Suprapubic skin (tissue), 4 donors: ENCODE results near the gene SURF4. TPM values are rescaled to one million over a fixed set of nuclear protein-coding genes. Genes with fewer than 3 reads are reported as not detected.

Experiments used
- DNase-seq, 2 donors: peaks; one replicate each; pipeline ENCODE4 v3.0.0-alpha.2; 2019; ENCODE audit warnings: low spot score in 2 of 2
- H3K27ac ChIP-seq: fragments of 200-600 bp; sonication (generic); one replicate; pipeline ENCODE4 v1.5.1; 2019
- H3K27me3 ChIP-seq: fragments of 200-600 bp; sonication (generic); one replicate; pipeline ENCODE4 v1.5.1; 2019
- H3K36me3 ChIP-seq: fragments of 200-600 bp; sonication (generic); one replicate; pipeline ENCODE4 v1.5.1; 2019
- H3K4me1 ChIP-seq: fragments of 200-600 bp; sonication (generic); one replicate; pipeline ENCODE4 v1.5.1; 2019
- H3K4me3 ChIP-seq: fragments of 200-600 bp; sonication (generic); one replicate; pipeline ENCODE4 v1.5.1; 2019; ENCODE audit warnings: mild to moderate bottlenecking
- H3K9me3 ChIP-seq: fragments of 200-600 bp; sonication (generic); one replicate; pipeline ENCODE4 v1.5.1; 2019
- EP300 ChIP-seq: sonication (generic); formaldehyde crosslinking; IDR thresholded peaks from one replicate; pipeline ENCODE4 v1.6.1; 2017; ENCODE audit warnings: antibody characterized with exemption
- POLR2A ChIP-seq, 2 donors: fragments of 450-650 bp; IDR thresholded peaks; one replicate each; pipeline ENCODE4 v1.6.1; 2017; ENCODE audit warnings: antibody characterized with exemption in 2 of 2, mild to moderate bottlenecking in 2 of 2, moderate library complexity in 2 of 2
- POLR2AphosphoS5 ChIP-seq, 3 donors: sonication (generic); formaldehyde crosslinking; IDR thresholded peaks; one replicate each; pipeline ENCODE4 v1.6.1; 2017; ENCODE audit warnings: antibody characterized with exemption in 3 of 3
- WGBS: methylation state at CpG from one replicate; pipeline ENCODE4 v1.1.5; 2018; 5-methylcytosine and 5-hydroxymethylcytosine counted together
- total RNA-seq, 4 donors: library from RNA; depleted of rRNA; stranded (reverse); fragments of >200 nt; gene quantifications; one replicate each; pipeline ENCODE4 v1.1.0, GENCODE V29; 2016
- TF ChIP-seq, protein P1 (sequence below), 2 donors: fragments of 200-600 bp in 1 of 2; fragments of 450-650 bp in 1 of 2; sonication (generic) in 1 of 2; IDR thresholded peaks; one replicate each; pipeline ENCODE4 v1.5.1; 2016 to 2019; ENCODE audit warnings: antibody characterized with exemption in 2 of 2, mild to moderate bottlenecking in 1 of 2, moderate library complexity in 1 of 2

SURF4 gene
- total RNA-seq, 4 donors from 2014 or later = 71.7 to 136 (median 118) TPM

DNA sequence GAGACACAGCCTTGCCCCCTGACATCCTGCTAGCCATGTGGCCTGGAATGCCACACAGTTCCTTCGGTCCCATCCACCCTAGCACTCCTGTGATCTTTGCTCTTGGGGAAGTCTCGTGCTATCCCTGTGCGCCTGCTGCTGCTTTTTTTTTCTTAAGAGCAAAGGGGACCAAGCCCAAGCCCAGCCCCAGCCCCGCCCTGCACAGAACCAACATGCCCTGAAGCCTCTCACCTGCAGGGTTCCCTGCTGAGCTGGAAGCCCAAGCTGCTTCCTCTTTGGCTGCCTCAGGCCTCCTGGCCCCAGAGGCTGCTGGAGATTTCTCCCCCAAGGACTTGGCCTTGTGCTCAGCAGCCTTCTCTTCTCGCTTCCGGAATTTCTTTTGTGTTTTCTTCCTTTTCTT is 41.7 kb downstream of the SURF4 start:
- H3K4me1 ChIP-seq = peaks cover 27% of the 10 kb centered on the region
- no peak overlapping the region for H3K27ac ChIP-seq

GRCh38 chr9:133333566-133333965 is 42.3 kb downstream of the SURF4 start:
- TF ChIP-seq POLR2A (IDR thresholded peaks at IDR 0.05) (no peak), POLR2AphosphoS5 (IDR thresholded peaks at IDR 0.05) (no peak), EP300 (no peak)
- TF ChIP-seq, protein P1, sequence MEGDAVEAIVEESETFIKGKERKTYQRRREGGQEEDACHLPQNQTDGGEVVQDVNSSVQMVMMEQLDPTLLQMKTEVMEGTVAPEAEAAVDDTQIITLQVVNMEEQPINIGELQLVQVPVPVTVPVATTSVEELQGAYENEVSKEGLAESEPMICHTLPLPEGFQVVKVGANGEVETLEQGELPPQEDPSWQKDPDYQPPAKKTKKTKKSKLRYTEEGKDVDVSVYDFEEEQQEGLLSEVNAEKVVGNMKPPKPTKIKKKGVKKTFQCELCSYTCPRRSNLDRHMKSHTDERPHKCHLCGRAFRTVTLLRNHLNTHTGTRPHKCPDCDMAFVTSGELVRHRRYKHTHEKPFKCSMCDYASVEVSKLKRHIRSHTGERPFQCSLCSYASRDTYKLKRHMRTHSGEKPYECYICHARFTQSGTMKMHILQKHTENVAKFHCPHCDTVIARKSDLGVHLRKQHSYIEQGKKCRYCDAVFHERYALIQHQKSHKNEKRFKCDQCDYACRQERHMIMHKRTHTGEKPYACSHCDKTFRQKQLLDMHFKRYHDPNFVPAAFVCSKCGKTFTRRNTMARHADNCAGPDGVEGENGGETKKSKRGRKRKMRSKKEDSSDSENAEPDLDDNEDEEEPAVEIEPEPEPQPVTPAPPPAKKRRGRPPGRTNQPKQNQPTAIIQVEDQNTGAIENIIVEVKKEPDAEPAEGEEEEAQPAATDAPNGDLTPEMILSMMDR (IDR thresholded peaks at IDR 0.05) = no peak
- 88% methylated on average over 5 of the region's 10 CpGs for WGBS
- no peaks in the 10 kb centered on the region for H3K27me3 ChIP-seq
- H3K4me3 ChIP-seq = no peak overlapping the region
- no peak overlapping the region for H3K27ac ChIP-seq
- H3K9me3 ChIP-seq = no peaks in the 10 kb centered on the region
- H3K36me3 ChIP-seq = peaks cover 41% of the 10 kb centered on the region
- peak in 1 of 2 donors; percentile 44 for DNase-seq
- peaks cover 25% of the 10 kb centered on the region for H3K4me1 ChIP-seq

More for the DNA sequence above, 41.7 kb downstream of the SURF4 start:
- TF ChIP-seq EP300 (no peak), POLR2A (IDR thresholded peaks at IDR 0.05) (no peak), POLR2AphosphoS5 (IDR thresholded peaks at IDR 0.05) (no peak)
- no peak overlapping the region for H3K4me3 ChIP-seq
- H3K9me3 ChIP-seq = no peaks in the 10 kb centered on the region
- 82% methylated on average over 6 of the region's 6 CpGs for WGBS
- peaks cover 44% of the 10 kb centered on the region for H3K36me3 ChIP-seq
- no peaks in the 10 kb centered on the region for H3K27me3 ChIP-seq
- peak in 1 of 2 donors; percentile 40 for DNase-seq

DNA sequence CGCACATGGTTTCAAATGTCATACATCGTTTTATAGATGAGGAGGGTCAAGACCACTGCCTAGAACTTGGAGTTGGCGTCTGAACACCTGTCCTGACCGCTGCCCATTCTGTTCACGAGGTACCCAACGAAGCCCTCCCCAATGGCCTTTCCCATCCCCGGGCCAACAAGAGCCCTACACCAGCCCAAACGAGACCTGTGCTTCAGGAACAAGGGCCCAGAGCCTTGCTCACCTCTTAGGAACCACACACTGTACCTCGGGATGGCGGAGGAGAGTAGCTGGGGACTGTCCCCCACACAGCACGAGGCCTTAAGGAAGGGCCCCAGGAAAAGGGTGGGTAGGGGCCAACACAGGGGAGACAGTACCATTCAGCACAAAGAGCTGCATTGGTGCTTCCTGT is 42.8 kb downstream of the SURF4 start:
- Histone ChIP-seq H3K4me3 (no peak overlapping the region), H3K36me3 (peaks cover 41% of the 10 kb centered on the region), H3K9me3 (no peaks in the 10 kb centered on the region), H3K27ac (no peak overlapping the region), H3K4me1 (peaks cover 25% of the 10 kb centered on the region), H3K27me3 (no peaks in the 10 kb centered on the region)
- peak; percentile 32 to 51 for DNase-seq
- TF ChIP-seq POLR2A (IDR thresholded peaks at IDR 0.05) (no peak), POLR2AphosphoS5 (IDR thresholded peaks at IDR 0.05) (no peak), EP300 (no peak)
- TF ChIP-seq, protein P1 (IDR thresholded peaks at IDR 0.05) = no peak
- 92% methylated on average over 11 of the region's 11 CpGs for whole genome bisulfite sequencing

GRCh38 chr9:133332381-133332730 is 43.5 kb downstream of the SURF4 start:
- peak in 1 of 2 donors; percentile 55 for DNase-seq
- Histone ChIP-seq H3K9me3 (no peaks in the 10 kb centered on the region), H3K4me1 (peaks cover 25% of the 10 kb centered on the region), H3K4me3 (no peak overlapping the region), H3K27me3 (no peaks in the 10 kb centered on the region), H3K27ac (no peak overlapping the region), H3K36me3 (peaks cover 41% of the 10 kb centered on the region)
- WGBS = 88% methylated on average over 20 of the region's 20 CpGs
- TF ChIP-seq POLR2A (IDR thresholded peaks at IDR 0.05) = no peak
- no peak for TF ChIP-seq POLR2AphosphoS5 (IDR thresholded peaks at IDR 0.05)
- TF ChIP-seq EP300 = no peak
- TF ChIP-seq, protein P1 (IDR thresholded peaks at IDR 0.05) = no peak

DNA sequence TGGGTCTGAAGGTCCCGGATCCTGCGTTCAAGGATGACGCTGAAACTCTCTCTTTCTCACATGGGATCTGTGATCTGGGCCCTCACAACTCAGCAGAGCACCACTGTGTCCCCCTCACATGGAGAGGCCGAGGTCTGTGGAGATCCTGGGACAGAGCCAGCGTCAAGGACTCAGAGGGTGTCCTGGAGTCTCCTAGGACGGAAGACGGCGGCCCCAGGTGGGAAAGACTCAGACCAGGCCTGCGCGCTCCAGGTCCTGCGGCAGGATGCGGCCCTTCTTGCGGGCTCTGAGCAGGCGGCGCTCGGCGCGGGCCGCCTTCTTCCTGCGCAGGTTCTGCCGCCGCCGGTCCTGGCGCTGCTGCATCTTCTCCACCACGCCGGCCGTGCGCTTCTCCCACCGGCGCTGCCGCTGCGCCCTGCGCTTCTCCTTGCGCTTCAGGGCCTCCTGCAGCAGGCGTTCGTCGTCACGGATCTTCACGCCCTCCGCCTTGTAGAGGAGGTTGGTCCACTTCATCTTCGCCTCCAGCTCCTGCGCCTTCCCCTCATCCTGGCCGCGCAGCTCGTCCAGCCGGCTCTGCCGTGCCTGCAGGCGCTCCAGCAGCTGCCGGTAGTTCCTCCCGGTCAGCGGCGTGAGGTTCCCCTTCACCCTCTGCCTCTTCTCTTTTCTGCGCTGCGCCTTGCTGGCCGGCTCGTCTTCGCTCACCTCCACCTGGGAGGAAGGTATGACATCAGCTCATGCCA is 44.0 kb downstream of the SURF4 start:
- Histone ChIP-seq H3K27me3 (no peaks in the 10 kb centered on the region), H3K4me3 (no peak overlapping the region), H3K36me3 (peaks cover 41% of the 10 kb centered on the region), H3K4me1 (peaks cover 23% of the 10 kb centered on the region), H3K9me3 (no peaks in the 10 kb centered on the region), H3K27ac (no peak overlapping the region)
- WGBS = 97% methylated on average over 57 of the region's 57 CpGs
- peak in 1 of 2 donors; percentile 55 for DNase-seq
- TF ChIP-seq POLR2A (IDR thresholded peaks at IDR 0.05) = no peak
- TF ChIP-seq, protein P1 (IDR thresholded peaks at IDR 0.05) = no peak
- no peak for TF ChIP-seq EP300
- no peak for TF ChIP-seq POLR2AphosphoS5 (IDR thresholded peaks at IDR 0.05)
